Measurements from ENCODE around the gene FAM53B. TPM values are rescaled to one million over a fixed set of nuclear protein-coding genes. Genes with fewer than 3 reads are reported as not detected.

The FAM53B gene
- total RNA-seq, 1 experiment from 2014 or later = 14.9 TPM

DNA sequence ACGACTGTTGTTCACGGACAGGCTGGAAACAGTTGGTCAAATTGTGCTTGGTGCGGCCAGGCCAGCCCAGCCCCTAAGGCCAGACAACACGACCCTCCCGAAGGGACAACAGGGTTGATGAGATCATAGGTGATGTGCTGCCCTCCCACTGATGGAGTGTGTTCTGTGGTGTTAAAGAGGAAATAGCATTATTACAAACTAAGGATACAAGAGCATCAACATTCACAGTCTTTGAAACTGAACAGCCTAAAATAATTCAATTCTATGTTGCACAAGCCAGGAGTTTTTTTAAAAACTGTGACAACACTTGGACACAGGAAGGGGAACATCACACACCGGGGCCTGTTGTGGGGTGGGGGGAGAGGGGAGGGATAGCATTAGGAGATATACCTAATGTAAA, 87.6 kb downstream of the FAM53B start:
- no peaks in the 10 kb centered on the region for H3K27me3 Mint-ChIP-seq (ENCODE audit: insufficient read depth, unreplicated experiment)
- no peak overlapping the region for H3K27ac Mint-ChIP-seq (ENCODE audit: low read depth, unreplicated experiment)
- POLR2A ChIA-PET = no interaction called here
- intact Hi-C loops (cut with micrococcal nuclease) = no loop called here
- no peak overlapping the region for H3K4me3 Mint-ChIP-seq (ENCODE audit: unreplicated experiment)
- peaks cover 14% of the 10 kb centered on the region for H3K36me3 Mint-ChIP-seq (ENCODE audit: insufficient read depth, unreplicated experiment)
- DNase-seq (ENCODE audit: unreplicated experiment) = no peak
- H3K9me3 Mint-ChIP-seq (ENCODE audit: unreplicated experiment) = no peaks in the 10 kb centered on the region
- H3K4me1 Mint-ChIP-seq (ENCODE audit: insufficient read depth, unreplicated experiment) = peaks cover 11% of the 10 kb centered on the region
- BruUV-seq (replicated peaks) = no TSS peak
- TF ChIP-seq, protein P1, sequence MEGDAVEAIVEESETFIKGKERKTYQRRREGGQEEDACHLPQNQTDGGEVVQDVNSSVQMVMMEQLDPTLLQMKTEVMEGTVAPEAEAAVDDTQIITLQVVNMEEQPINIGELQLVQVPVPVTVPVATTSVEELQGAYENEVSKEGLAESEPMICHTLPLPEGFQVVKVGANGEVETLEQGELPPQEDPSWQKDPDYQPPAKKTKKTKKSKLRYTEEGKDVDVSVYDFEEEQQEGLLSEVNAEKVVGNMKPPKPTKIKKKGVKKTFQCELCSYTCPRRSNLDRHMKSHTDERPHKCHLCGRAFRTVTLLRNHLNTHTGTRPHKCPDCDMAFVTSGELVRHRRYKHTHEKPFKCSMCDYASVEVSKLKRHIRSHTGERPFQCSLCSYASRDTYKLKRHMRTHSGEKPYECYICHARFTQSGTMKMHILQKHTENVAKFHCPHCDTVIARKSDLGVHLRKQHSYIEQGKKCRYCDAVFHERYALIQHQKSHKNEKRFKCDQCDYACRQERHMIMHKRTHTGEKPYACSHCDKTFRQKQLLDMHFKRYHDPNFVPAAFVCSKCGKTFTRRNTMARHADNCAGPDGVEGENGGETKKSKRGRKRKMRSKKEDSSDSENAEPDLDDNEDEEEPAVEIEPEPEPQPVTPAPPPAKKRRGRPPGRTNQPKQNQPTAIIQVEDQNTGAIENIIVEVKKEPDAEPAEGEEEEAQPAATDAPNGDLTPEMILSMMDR (IDR thresholded peaks at IDR 0.05; ENCODE audit: unreplicated experiment) = no peak
- CTCF ChIA-PET = no interaction called here

DNA sequence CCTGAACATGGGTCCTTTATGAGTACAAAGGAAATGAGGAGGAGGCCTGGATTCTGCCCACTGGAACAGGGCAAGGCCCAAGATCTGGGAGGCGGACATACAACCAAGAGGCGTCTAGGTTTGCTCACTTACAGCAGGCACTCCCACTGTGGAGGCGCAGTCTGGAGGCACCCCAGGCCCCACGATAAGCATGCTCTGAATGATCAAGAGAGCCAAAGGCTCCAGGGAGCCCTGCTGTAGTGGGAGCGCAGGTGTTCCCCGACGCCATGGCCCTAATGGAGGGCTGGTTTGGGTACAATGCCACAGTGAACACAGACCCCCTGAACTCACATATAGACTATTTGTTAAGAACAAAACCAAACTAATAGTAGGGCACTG, 88.1 kb downstream of the FAM53B start:
- H3K27me3 Mint-ChIP-seq (ENCODE audit: insufficient read depth, unreplicated experiment) = no peaks in the 10 kb centered on the region
- BruUV-seq (replicated peaks) = no TSS peak
- intact Hi-C loops (cut with micrococcal nuclease) = no loop called here
- ChIA-PET CTCF (no interaction called here), POLR2A (no interaction called here)
- DNase-seq (ENCODE audit: unreplicated experiment) = no peak
- TF ChIP-seq, protein P1 (IDR thresholded peaks at IDR 0.05; ENCODE audit: unreplicated experiment) = no peak
- no peak overlapping the region for H3K4me3 Mint-ChIP-seq (ENCODE audit: unreplicated experiment)
- H3K4me1 Mint-ChIP-seq (ENCODE audit: insufficient read depth, unreplicated experiment) = peaks cover 11% of the 10 kb centered on the region
- peaks cover 11% of the 10 kb centered on the region for H3K36me3 Mint-ChIP-seq (ENCODE audit: insufficient read depth, unreplicated experiment)
- H3K27ac Mint-ChIP-seq (ENCODE audit: low read depth, unreplicated experiment) = no peak overlapping the region
- H3K9me3 Mint-ChIP-seq (ENCODE audit: unreplicated experiment) = no peaks in the 10 kb centered on the region

DNA sequence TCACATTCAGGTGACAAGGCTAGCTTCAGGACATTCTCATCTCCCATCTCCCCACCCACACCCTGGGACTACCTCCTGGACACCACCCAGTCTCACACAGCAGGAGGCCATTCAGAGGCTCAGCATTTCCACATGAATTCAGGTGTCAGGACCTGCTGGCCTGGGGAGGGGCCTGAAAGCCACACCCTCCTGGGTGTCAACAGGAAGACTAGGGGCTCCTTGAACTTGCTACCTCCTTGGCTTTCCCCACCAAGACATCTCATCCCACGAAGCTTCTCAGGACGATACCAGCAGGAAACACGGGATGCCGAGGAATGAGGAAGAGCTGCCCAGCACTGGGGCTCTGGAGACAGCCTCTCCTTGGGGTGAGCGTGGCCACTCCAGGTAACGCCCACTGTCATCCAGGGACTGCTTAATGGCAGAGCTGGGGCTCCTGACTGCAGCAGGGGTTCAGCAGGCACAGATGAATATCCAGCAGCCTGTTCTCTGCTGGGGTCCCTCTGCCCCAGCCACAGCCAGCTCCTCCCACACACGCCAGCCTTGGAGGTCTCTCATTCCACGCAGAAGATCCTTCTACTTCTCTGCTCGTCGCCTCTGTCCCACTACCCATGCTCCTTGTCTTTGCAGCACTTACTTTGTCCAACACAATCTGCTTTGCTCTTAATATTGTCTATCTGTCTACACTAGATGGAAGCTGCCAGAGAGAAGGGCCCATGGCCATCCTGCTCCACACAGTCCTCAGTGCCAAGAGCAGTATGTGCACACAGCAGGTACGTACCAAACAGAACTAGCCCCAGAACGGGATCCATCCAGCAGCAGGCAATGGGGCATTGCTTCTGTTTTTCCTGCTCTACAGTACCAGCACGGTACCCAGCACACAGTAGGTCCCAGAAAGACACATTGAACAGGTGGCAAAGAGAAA, 88.7 kb downstream of the FAM53B start:
- H3K27me3 Mint-ChIP-seq (ENCODE audit: insufficient read depth, unreplicated experiment) = no peaks in the 10 kb centered on the region

DNA sequence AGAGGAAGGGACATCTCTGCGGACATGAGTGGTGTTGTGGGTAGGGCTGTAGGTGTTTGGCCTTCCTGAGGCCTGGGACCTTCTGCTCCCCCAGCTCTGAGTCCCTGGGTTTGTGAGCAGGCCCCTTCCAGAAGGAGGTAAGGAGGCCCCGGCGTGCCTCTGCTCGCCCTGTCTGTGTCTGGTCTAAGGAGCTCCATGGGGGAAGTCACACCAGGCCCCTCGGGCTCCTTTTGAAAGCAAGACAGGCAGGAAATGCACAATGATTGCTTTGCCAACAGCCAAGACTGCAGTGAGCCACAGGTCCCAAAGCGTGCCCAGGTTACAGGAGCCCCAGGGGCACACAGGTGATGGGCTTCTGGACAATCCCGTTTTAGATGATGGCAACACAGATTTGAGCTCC, 89.5 kb downstream of the FAM53B start:
- Mint-ChIP-seq H3K9me3 (ENCODE audit: unreplicated experiment) (no peaks in the 10 kb centered on the region), H3K36me3 (ENCODE audit: insufficient read depth, unreplicated experiment) (peaks cover 7% of the 10 kb centered on the region), H3K27me3 (ENCODE audit: insufficient read depth, unreplicated experiment) (no peaks in the 10 kb centered on the region), H3K4me1 (ENCODE audit: insufficient read depth, unreplicated experiment) (peaks cover 13% of the 10 kb centered on the region), H3K27ac (ENCODE audit: low read depth, unreplicated experiment) (no peak overlapping the region), H3K4me3 (ENCODE audit: unreplicated experiment) (no peak overlapping the region)
- intact Hi-C loops (cut with micrococcal nuclease) = no loop called here
- ChIA-PET POLR2A (no interaction called here), CTCF (no interaction called here)
- peak; percentile 44 for DNase-seq (ENCODE audit: unreplicated experiment)
- TF ChIP-seq, protein P1 (IDR thresholded peaks at IDR 0.05; ENCODE audit: unreplicated experiment) = no peak
- no TSS peak for BruUV-seq (replicated peaks)

More for the DNA sequence above, 88.7 kb downstream of the FAM53B start:
- ChIA-PET POLR2A (no interaction called here), CTCF (interaction anchor here (0.6 kb wide), 1 partner anchor 9 kb away, joined by 3 read pairs; no protein-coding TSS in a partner anchor)
- peak; percentile 9 for DNase-seq (ENCODE audit: unreplicated experiment)
- BruUV-seq (replicated peaks) = no TSS peak
- no peaks in the 10 kb centered on the region for H3K9me3 Mint-ChIP-seq (ENCODE audit: unreplicated experiment)
- H3K4me1 Mint-ChIP-seq (ENCODE audit: insufficient read depth, unreplicated experiment) = peaks cover 11% of the 10 kb centered on the region
- intact Hi-C loops (cut with micrococcal nuclease) = no loop called here
- TF ChIP-seq, protein P1 (IDR thresholded peaks at IDR 0.05; ENCODE audit: unreplicated experiment) = no peak
- H3K4me3 Mint-ChIP-seq (ENCODE audit: unreplicated experiment) = no peak overlapping the region
- no peak overlapping the region for H3K27ac Mint-ChIP-seq (ENCODE audit: low read depth, unreplicated experiment)
- peaks cover 11% of the 10 kb centered on the region for H3K36me3 Mint-ChIP-seq (ENCODE audit: insufficient read depth, unreplicated experiment)

All from MCF 10A (cell line).